Islet precursor cell (in vitro differentiated cells): ENCODE data around the gene NLRP12.
"Not testable (repeated sequence)": the region's sequence is repeated elsewhere in the genome, so short reads cannot be mapped to it uniquely, and the experiment has no call there.

Experiments used
- DNase-seq: peaks from one replicate; pipeline ENCODE4 v3.0.0-alpha.2; 2018

Gene NLRP12

DNA sequence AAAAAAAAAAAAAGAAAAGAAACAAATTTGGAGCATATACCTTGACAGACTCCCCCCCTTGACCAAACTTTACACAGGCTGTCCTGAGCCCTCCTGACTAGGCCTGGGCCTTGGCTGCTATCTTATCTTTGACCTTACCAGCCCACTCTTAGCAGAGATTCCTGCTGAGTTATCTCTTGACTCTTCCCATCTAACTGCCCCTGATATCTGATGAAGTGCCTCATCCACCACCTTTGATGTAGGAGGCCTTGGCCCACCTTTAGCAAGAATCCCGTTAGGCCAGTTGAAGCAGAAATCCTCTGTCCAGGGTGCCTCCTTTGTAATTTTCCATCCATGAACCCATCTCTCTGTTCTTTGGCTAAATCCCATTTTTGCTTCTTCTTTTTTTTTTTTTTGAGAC lies 43.6 kb downstream of the NLRP12 start:
- peak; percentile 73 for DNase-seq

DNA sequence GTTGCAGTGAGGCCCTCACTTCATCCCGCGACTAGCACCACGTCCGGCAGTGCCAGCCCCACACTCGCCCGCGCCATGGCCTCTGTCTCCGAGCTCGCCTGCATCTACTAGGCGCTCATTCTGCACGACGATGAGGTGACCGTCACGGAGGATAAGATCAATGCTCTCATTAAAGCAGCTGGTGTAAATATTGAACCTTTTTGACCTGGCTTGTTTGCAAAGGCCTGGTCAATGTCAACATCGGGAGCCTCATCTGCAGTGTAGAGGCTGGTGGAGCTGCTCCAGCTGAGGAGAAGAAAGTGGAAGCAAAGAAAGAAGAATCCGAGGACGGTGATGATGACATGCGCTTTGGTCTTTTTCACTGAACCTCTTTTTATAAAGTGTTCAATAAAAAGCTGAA lies 48.6 kb downstream of the NLRP12 start:
- DNase-seq, result no peak

DNA sequence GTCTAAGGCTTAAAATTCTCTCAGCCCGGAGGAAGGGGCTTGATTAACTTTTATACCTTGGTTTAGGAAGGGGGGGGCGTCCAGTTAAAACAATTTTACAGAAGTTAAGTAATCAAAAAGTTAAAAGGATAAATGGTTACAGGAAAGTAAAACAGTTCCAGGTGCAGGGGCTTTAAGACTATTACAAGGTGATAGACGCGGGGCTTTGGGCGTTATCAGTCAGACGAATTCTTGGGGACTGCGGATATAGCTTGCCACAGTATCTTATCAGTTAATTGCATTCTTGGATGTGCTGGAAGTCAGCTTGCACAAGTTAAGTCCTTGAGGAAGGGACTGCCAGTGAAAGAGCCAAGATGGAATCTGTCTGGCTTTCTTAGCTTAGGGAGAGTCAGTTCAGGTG lies 49.6 kb downstream of the NLRP12 start:
- not testable (repeated sequence) for DNase-seq

DNA sequence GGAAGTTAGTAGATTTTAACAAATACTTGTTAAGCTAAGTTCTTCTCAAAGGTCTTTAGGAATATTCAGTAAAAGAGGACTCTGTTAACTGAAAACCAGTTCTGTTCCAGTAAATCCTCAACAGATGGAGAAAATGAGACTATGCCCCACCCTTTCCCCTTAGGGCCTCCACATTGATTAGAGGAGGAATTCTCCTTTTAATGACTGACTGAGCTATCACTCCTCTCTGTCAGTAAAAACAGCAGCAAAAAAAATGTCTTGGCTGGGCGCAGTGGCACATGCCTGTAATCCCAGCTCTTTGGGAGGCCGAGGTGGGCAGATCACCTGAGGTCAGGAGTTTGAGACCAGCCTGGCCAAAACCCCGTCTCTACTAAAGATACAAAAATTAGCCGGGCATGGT lies 50.1 kb downstream of the NLRP12 start:
- DNase-seq, result peak; percentile 66

DNA sequence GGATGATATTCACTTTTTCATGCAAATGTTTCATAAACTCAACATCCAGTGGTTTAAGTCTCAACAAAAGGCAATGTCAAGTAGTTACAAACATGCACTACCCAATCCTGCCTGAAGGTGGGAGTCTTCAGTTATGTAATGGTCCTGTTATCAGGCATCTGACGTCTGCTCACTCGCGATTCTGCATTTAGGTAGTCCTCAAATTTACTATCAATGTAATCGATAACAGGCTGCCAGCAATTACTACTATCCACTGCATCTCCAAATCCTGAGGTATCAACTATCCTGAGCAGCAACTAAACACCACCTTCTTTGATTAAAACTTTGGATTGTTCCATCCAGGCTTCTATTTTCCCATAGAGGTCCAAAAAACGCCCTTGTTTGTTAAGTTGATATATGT lies 51.2 kb downstream of the NLRP12 start:
- peak; percentile 83 for DNase-seq

DNA sequence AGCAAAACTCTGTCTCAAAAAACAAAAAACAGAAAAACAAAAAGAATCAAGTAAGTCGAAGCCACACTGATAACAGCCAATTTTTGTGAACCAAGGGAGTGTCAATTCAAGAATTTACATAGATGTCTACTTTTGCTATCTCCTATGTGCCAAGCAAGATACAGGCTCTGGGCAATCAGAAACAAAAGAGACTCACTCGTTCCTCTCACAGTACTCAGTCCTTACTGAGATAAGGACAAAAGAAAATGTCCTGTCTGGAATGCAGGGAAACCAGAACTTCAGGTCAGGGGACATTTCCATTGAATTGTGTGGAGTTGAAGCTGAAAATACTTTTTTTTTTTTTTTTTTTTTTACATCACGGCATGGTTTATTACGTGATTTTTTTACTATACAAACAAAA lies 53.0 kb downstream of the NLRP12 start:
- peak; percentile 67 for DNase-seq

DNA sequence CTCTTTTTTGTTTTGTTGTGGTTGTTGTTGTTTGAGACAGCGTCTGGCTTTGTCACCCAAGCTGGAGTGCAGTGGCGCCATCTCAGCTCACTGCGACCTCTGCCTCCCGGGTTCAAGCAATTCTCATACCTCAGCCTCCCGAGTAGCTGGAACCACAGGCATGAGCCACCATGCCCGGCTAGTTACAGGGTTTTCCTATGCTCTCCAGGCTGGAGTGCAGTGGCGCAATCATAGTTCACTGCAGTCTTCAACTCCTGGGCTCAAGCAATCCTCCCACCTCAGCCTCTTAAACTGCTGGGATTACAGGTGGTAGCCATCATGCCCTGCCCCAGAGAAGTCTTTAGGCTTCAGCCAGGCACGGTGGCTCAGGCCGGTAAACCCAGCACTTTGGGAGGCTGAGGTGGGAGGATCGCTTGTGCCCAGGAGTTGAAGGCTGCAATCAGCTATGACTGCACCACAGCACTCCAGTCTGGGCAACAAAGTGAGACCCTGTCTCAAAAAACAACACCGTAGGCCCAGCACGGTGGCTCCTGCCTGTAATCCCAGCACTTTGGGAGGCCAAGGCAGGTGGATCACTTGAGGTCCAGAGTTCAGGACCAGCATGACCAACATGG lies 54.3 kb downstream of the NLRP12 start:
- DNase-seq, result not testable (repeated sequence)

DNA sequence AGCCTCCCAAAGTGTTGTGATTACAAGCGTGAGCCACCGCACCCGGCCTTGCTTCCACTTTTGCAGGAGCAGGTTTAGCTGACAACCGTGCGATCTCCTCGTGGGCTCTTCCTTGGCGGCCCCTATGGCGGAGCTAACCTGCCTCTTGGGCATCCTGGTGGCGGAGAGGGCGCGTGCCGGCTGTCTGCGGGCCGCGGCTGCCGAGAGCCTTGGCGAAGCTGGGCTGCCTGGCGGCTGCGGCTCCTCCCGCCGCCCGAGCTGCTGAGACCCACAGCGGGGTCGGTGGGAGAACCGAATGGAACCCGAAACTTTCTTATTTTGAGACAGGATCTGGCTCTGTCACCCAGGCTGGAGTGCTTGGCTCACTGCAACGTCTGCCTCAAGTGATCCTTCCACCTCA lies 55.7 kb downstream of the NLRP12 start:
- DNase-seq, result no peak

DNA sequence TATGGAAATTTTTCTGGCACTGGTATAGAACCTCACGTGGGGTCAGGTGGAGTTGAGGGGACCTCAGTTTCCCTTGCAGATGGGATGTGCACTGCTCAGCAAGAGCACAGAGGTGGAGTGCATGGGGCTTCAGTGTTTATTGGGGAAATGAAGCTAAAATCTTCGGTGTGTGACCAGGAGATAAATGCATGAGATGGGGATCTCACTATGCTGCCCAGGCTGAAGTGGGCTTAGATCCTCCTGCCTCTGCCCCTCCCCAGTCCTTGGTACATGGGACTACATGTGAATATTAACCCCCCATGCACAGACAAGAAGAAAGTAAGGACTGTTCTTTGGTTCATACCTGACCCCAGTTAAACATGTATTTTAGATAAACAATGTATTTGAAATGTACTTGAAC lies 65.1 kb downstream of the NLRP12 start:
- DNase-seq, result not testable (repeated sequence)
